Measurements from ENCODE around the gene OR6F1. TPM values are rescaled to one million over a fixed set of nuclear protein-coding genes. Genes with fewer than 3 reads are reported as not detected.
"Not testable (repeated sequence)": the region's sequence is repeated elsewhere in the genome, so short reads cannot be mapped to it uniquely, and the experiment has no call there.

The OR6F1 gene
- total RNA-seq (2014; rRNA removed; shearing (Covaris generic)): not detected in 2 replicates
- polyA plus RNA-seq (2016; fragmentation: Nextera tagmentation; extraction: Ambion mirVana): not detected in 2 replicates

- no peaks in the 10 kb centered on the region for H3K9me2 ChIP-seq (ENCODE audit: insufficient read depth)
- no peaks in the 10 kb centered on the region for H3K27me3 ChIP-seq (replicated peaks; ENCODE audit: insufficient read depth)
- no peak for TF ChIP-seq EZH2 (IDR thresholded peaks at IDR 0.05; ENCODE audit: insufficient read depth, poor library complexity, severe bottlenecking)
- TF ChIP-seq EZH2phosphoT487 (IDR thresholded peaks at IDR 0.05; ENCODE audit: insufficient read depth, low read depth): no peak
- no peak within 1 kb of the TSS for H3K9ac ChIP-seq
- H2AFZ ChIP-seq: no peak within 1 kb of the TSS
- in situ Hi-C loops (cut with MboI): no loop called here
- H3K27ac ChIP-seq: no peak within 1 kb of the TSS
- H4K20me1 ChIP-seq (ENCODE audit: insufficient read depth): no peaks in the 10 kb centered on the region; the same call in 1 of the 2 replicates
- H3K4me1 ChIP-seq (ENCODE audit: insufficient read depth): no peaks in the 10 kb centered on the region
- no peak for DNase-seq
- H3K4me2 ChIP-seq (ENCODE audit: unreplicated experiment): no peak within 1 kb of the TSS
- peaks cover 5% of the 10 kb centered on the region for H3K9me3 ChIP-seq (ENCODE audit: low read depth)
- no peaks in the 10 kb centered on the region for H3K79me2 ChIP-seq (ENCODE audit: insufficient read depth)
- 25 to 26% methylated on average over 3 of the region's 3 CpGs for WGBS, 2 experiments (ENCODE audit: low coverage in 1 of 2, low lambda C conversion rate in 2 of 2, missing lambda C conversion rate in 2 of 2)
- H3K36me3 ChIP-seq (ENCODE audit: low read depth): no peaks in the 10 kb centered on the region
- no peaks in the 10 kb centered on the region for H3F3A ChIP-seq (ENCODE audit: insufficient read depth)
- H3K4me3 ChIP-seq: no peak within 1 kb of the TSS
Measured at GRCh38 chr1:247716546-247716945, at the start of gene OR6F1. Gene OR6F1 (minus strand): TSS chr1:247716646. CDS start chr1:247712755, 3,891 bp downstream.

GRCh38 chr1:247760456-247760855 lies 44.0 kb upstream of the OR6F1 start, which contains the start of gene OR1C1:
Gene OR1C1 (minus strand): TSS chr1:247760556. CDS start chr1:247758406, 2,150 bp downstream.
- no peak for DNase-seq
- Histone ChIP-seq H3K27me3 (replicated peaks; ENCODE audit: insufficient read depth) (no peaks in the 10 kb centered on the region), H3K36me3 (ENCODE audit: low read depth) (no peaks in the 10 kb centered on the region), H3K9me3 (ENCODE audit: low read depth) (no peaks in the 10 kb centered on the region), H2AFZ (no peak within 1 kb of the TSS), H3K9me2 (ENCODE audit: insufficient read depth) (no peaks in the 10 kb centered on the region), H3K4me2 (ENCODE audit: unreplicated experiment) (no peak within 1 kb of the TSS), H3K4me1 (ENCODE audit: insufficient read depth) (no peaks in the 10 kb centered on the region), H4K20me1 (ENCODE audit: insufficient read depth) (no peaks in the 10 kb centered on the region), H3K4me3 (no peak within 1 kb of the TSS), H3K9ac (no peak within 1 kb of the TSS), H3K27ac (no peak within 1 kb of the TSS), H3K79me2 (ENCODE audit: insufficient read depth) (no peaks in the 10 kb centered on the region), H3F3A (ENCODE audit: insufficient read depth) (no peaks in the 10 kb centered on the region)
- no peak for TF ChIP-seq EZH2 (IDR thresholded peaks at IDR 0.05; ENCODE audit: insufficient read depth, poor library complexity, severe bottlenecking)
- TF ChIP-seq EZH2phosphoT487 (IDR thresholded peaks at IDR 0.05; ENCODE audit: insufficient read depth, low read depth): no peak
- WGBS, 2 experiments (ENCODE audit: low coverage in 1 of 2, low lambda C conversion rate in 2 of 2, missing lambda C conversion rate in 2 of 2): 27 to 33% methylated on average over 3 of the region's 3 CpGs
- in situ Hi-C loops (cut with MboI): no loop called here

GRCh38 chr1:247754311-247754710 lies 37.9 kb upstream of the OR6F1 start:
- H3K9me2 ChIP-seq (ENCODE audit: insufficient read depth); H3K9me3 ChIP-seq (ENCODE audit: low read depth); H3K4me1 ChIP-seq (ENCODE audit: insufficient read depth); H3F3A ChIP-seq (ENCODE audit: insufficient read depth); H4K20me1 ChIP-seq (ENCODE audit: insufficient read depth); H3K27ac ChIP-seq; H3K79me2 ChIP-seq (ENCODE audit: insufficient read depth); H3K4me3 ChIP-seq; H3K27me3 ChIP-seq (replicated peaks; ENCODE audit: insufficient read depth); in situ Hi-C loops (cut with MboI); H3K9ac ChIP-seq; H3K4me2 ChIP-seq (ENCODE audit: unreplicated experiment); DNase-seq; H2AFZ ChIP-seq; H3K36me3 ChIP-seq (ENCODE audit: low read depth): not testable (repeated sequence)
- WGBS, 2 experiments (ENCODE audit: low coverage in 1 of 2, low lambda C conversion rate in 2 of 2, missing lambda C conversion rate in 2 of 2): 14 to 27% methylated on average over 1 of the region's 1 CpG

- Histone ChIP-seq H3K79me2 (ENCODE audit: insufficient read depth) (no peaks in the 10 kb centered on the region), H3K36me3 (ENCODE audit: low read depth) (no peaks in the 10 kb centered on the region)
- WGBS, 2 experiments (ENCODE audit: low coverage in 1 of 2, low lambda C conversion rate in 2 of 2, missing lambda C conversion rate in 2 of 2): 20 to 36% methylated on average over 1 of the region's 1 CpG
Measured at GRCh38 chr1:247749870-247750269, 33.4 kb upstream of the OR6F1 start.

GRCh38 chr1:247748041-247748440 lies 31.6 kb upstream of the OR6F1 start, which contains the start of gene OR14A2:
Gene OR14A2 (minus strand): TSS chr1:247748141.
- H3K9ac ChIP-seq: no peak within 1 kb of the TSS
- no peaks in the 10 kb centered on the region for H4K20me1 ChIP-seq (ENCODE audit: insufficient read depth)
- H3K27me3 ChIP-seq (replicated peaks; ENCODE audit: insufficient read depth): no peaks in the 10 kb centered on the region
- TF ChIP-seq EZH2 (IDR thresholded peaks at IDR 0.05; ENCODE audit: insufficient read depth, poor library complexity, severe bottlenecking): no peak
- no peak for TF ChIP-seq EZH2phosphoT487 (IDR thresholded peaks at IDR 0.05; ENCODE audit: insufficient read depth, low read depth)
- no peaks in the 10 kb centered on the region for H3K36me3 ChIP-seq (ENCODE audit: low read depth)
- no peaks in the 10 kb centered on the region for H3K79me2 ChIP-seq (ENCODE audit: insufficient read depth)
- no peak within 1 kb of the TSS for H2AFZ ChIP-seq
- no peak within 1 kb of the TSS for H3K27ac ChIP-seq
- no peak within 1 kb of the TSS for H3K4me2 ChIP-seq (ENCODE audit: unreplicated experiment)
- no peaks in the 10 kb centered on the region for H3K9me3 ChIP-seq (ENCODE audit: low read depth)
- no peak within 1 kb of the TSS for H3K4me3 ChIP-seq
- no peak for DNase-seq
- H3K4me1 ChIP-seq (ENCODE audit: insufficient read depth): no peaks in the 10 kb centered on the region
- no peaks in the 10 kb centered on the region for H3K9me2 ChIP-seq (ENCODE audit: insufficient read depth)
- in situ Hi-C loops (cut with MboI): no loop called here
- no peaks in the 10 kb centered on the region for H3F3A ChIP-seq (ENCODE audit: insufficient read depth)
- WGBS, 2 experiments (ENCODE audit: low coverage in 1 of 2, low lambda C conversion rate in 2 of 2, missing lambda C conversion rate in 2 of 2): 39 to 41% methylated on average over 2 of the region's 2 CpGs

More at GRCh38 chr1:247749870-247750269, 33.4 kb upstream of the OR6F1 start:
- in situ Hi-C loops (cut with MboI): no loop called here
- no peaks in the 10 kb centered on the region for H3K4me1 ChIP-seq (ENCODE audit: insufficient read depth)
- DNase-seq: no peak
- H2AFZ ChIP-seq: no peak overlapping the region
- H4K20me1 ChIP-seq (ENCODE audit: insufficient read depth): no peaks in the 10 kb centered on the region
- H3K9ac ChIP-seq: no peak overlapping the region
- H3K4me3 ChIP-seq: no peak overlapping the region
- TF ChIP-seq EZH2 (IDR thresholded peaks at IDR 0.05; ENCODE audit: insufficient read depth, poor library complexity, severe bottlenecking) (no peak), EZH2phosphoT487 (IDR thresholded peaks at IDR 0.05; ENCODE audit: insufficient read depth, low read depth) (no peak)
- no peaks in the 10 kb centered on the region for H3K9me3 ChIP-seq (ENCODE audit: low read depth)
- no peaks in the 10 kb centered on the region for H3F3A ChIP-seq (ENCODE audit: insufficient read depth)
- H3K27ac ChIP-seq: no peak overlapping the region
- H3K4me2 ChIP-seq (ENCODE audit: unreplicated experiment): no peak overlapping the region
- no peaks in the 10 kb centered on the region for H3K9me2 ChIP-seq (ENCODE audit: insufficient read depth)
- no peaks in the 10 kb centered on the region for H3K27me3 ChIP-seq (replicated peaks; ENCODE audit: insufficient read depth)
